Endodermal cell (in vitro differentiated cells): ENCODE results near the gene PI16. TPM values are rescaled to one million over a fixed set of nuclear protein-coding genes. Genes with fewer than 3 reads are reported as not detected.
"Not testable (repeated sequence)": the region's sequence is repeated elsewhere in the genome, so short reads cannot be mapped to it uniquely, and the experiment has no call there.

Experiments
- DNase-seq: peaks from one replicate; pipeline ENCODE4 v3.0.0-alpha.2; 2017
- H3K27ac ChIP-seq: 2 replicates; pipeline ENCODE4 v1.5.1; 2013; ENCODE audit warnings: mild to moderate bottlenecking, low read depth, low read length, moderate library complexity
- H3K27me3 ChIP-seq: 2 replicates; pipeline ENCODE4 v1.6.1; 2013; ENCODE audit warnings: mild to moderate bottlenecking, low read length, moderate library complexity; ENCODE audit not compliant: insufficient read depth, control insufficient read depth, poor library complexity, severe bottlenecking
- H3K36me3 ChIP-seq: 2 replicates; pipeline ENCODE4 v1.7.0; 2013; ENCODE audit warnings: mild to moderate bottlenecking, low read length, moderate library complexity; ENCODE audit not compliant: control insufficient read depth, insufficient read depth
- H3K4me1 ChIP-seq: one replicate; pipeline ENCODE4 v1.7.0; 2013; ENCODE audit warnings: low read length; ENCODE audit not compliant: control insufficient read depth, insufficient read depth
- H3K4me3 ChIP-seq: 2 replicates; pipeline ENCODE4 v1.5.1; 2013; ENCODE audit warnings: mild to moderate bottlenecking, low read length, moderate library complexity
- H3K9ac ChIP-seq: 2 replicates; pipeline ENCODE4 v1.6.1; 2013; ENCODE audit warnings: mild to moderate bottlenecking, low read length, moderate library complexity; ENCODE audit not compliant: poor library complexity, severe bottlenecking; ENCODE audit errors: extremely low read depth
- H3K9me3 ChIP-seq: 2 replicates; pipeline ENCODE4 v1.6.1; 2013; ENCODE audit warnings: mild to moderate bottlenecking, low read length, moderate library complexity; ENCODE audit not compliant: control insufficient read depth
- H3K27ac Mint-ChIP-seq: 2 replicates; pipeline ENCODE4 v1.8.0; 2020; ENCODE audit warnings: mixed read lengths
- H3K27me3 Mint-ChIP-seq: 2 replicates; pipeline ENCODE4 v1.8.0; 2021; ENCODE audit warnings: mild to moderate bottlenecking, mixed read lengths; ENCODE audit not compliant: insufficient read depth
- H3K36me3 Mint-ChIP-seq: 2 replicates; pipeline ENCODE4 v1.8.0; 2020; ENCODE audit warnings: low read depth, mixed read lengths
- H3K4me1 Mint-ChIP-seq: 2 replicates; pipeline ENCODE4 v1.8.0; 2020; ENCODE audit warnings: mixed read lengths
- H3K4me3 Mint-ChIP-seq: 2 replicates; pipeline ENCODE4 v1.8.0; 2020; ENCODE audit warnings: mild to moderate bottlenecking, moderate library complexity, mixed read lengths
- H3K9me3 Mint-ChIP-seq: 2 replicates; pipeline ENCODE4 v1.8.0; 2020; ENCODE audit warnings: mild to moderate bottlenecking, mixed read lengths
- CTCF ChIP-seq: fragments of 200-600 bp; sonication (generic); conservative IDR thresholded peaks from 2 replicates; pipeline ENCODE4 v1.5.0; 2021; ENCODE audit warnings: antibody characterized with exemption, mild to moderate bottlenecking
- WGBS, 2 experiments: methylation state at CpG; one replicate each; pipeline versions ENCODE4 v1.1.5 to v1.1.7; 2013; ENCODE audit warnings: missing lambda C conversion rate in 2 of 2, mixed read lengths in 1 of 2; ENCODE audit not compliant: insufficient coverage in 1 of 2, insufficient read length in 1 of 2; 5-methylcytosine and 5-hydroxymethylcytosine counted together
- total RNA-seq, 2 donors: library from RNA; stranded (reverse); fragmentation: NEBNext Ultra II Directional in 1 of 2; extraction: Animal tissue kit (Norgen Biotek cat#: 25700) in 1 of 2; gene quantifications; 2 replicates in 1 of 2; 3 replicates in 1 of 2; pipeline ENCODE4 v1.2.1, GENCODE V29; 2021

PI16 gene
- total RNA-seq, 2 donors from 2014 or later: not detected

DNA sequence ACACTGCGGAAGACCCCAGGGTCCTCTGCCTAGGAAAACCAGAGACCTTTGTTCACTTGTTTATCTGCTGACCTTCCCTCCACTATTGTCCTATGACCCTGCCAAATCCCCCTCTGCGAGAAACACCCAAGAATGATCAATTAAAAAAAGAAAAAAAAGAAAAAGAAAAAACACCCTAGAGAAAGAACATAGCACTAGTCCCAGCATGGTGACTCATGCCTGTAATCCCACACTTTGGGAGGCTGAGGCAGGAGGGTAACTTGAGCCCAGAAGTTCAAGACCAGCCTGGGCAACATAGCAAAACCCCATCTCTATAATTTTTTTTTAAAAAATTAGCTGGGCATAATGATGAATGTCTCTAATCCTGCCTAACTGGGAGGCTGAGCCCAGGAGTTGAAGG lies 12.2 kb upstream of the PI16 start:
- not testable (repeated sequence) for H3K27me3 Mint-ChIP-seq, H3K36me3 Mint-ChIP-seq, H3K4me1 ChIP-seq, H3K9ac ChIP-seq, H3K27ac Mint-ChIP-seq, DNase-seq, H3K36me3 ChIP-seq, H3K27me3 ChIP-seq, H3K9me3 ChIP-seq, H3K4me1 Mint-ChIP-seq, H3K27ac ChIP-seq, H3K4me3 ChIP-seq, H3K4me3 Mint-ChIP-seq
- peaks cover 19% of the 10 kb centered on the region for H3K9me3 Mint-ChIP-seq
- WGBS, 2 experiments: no CpG with 5 or more reads among the region's 2 CpGs

GRCh38 chr6:36944650-36945049 lies 9.9 kb upstream of the PI16 start:
- Mint-ChIP-seq H3K4me3 (no peak overlapping the region), H3K27ac (no peak overlapping the region), H3K9me3 (peaks cover 19% of the 10 kb centered on the region), H3K36me3 (peaks cover 2% of the 10 kb centered on the region), H3K4me1 (peaks cover 2% of the 10 kb centered on the region), H3K27me3 (peaks cover 3% of the 10 kb centered on the region)
- Histone ChIP-seq H3K27ac (no peak overlapping the region), H3K4me3 (no peak overlapping the region), H3K4me1 (no peaks in the 10 kb centered on the region), H3K36me3 (no peaks in the 10 kb centered on the region), H3K27me3 (no peaks in the 10 kb centered on the region), H3K9ac (no peak overlapping the region), H3K9me3 (no peaks in the 10 kb centered on the region)
- WGBS, 2 experiments: 83 to 90% methylated on average over 5 of the region's 5 CpGs
- DNase-seq: peak; percentile 5
- TF ChIP-seq CTCF: no peak

DNA sequence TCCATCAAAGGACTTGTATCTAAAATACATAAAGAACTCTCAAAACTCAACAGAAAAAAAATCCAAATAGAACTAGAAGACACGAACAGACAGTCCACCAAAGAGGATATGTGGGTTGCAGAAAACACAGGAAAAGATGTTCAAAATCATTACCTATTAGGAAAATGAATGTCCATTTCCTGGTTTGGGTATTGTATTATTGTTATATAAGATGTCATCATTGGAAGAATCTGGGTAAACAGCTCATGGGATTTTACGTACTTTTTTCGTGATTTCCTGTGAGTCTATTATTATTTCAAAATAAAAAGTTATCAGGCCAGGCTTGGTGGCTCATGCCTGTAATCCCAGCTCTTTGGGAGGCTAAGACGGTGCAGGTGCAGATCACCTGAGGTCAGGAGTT lies 9.2 kb upstream of the PI16 start:
- WGBS, 2 experiments: 94 to 95% methylated on average over 3 to 4 of the region's 4 CpGs
- no peak overlapping the region for H3K4me3 ChIP-seq
- peaks cover 2% of the 10 kb centered on the region for H3K4me1 Mint-ChIP-seq
- no peak overlapping the region for H3K4me3 Mint-ChIP-seq
- H3K27ac Mint-ChIP-seq: no peak overlapping the region
- peaks cover 1% of the 10 kb centered on the region for H3K36me3 Mint-ChIP-seq
- no peak overlapping the region for H3K27ac ChIP-seq
- H3K27me3 Mint-ChIP-seq: peaks cover 3% of the 10 kb centered on the region
- DNase-seq: peak; percentile 10
- H3K9me3 ChIP-seq: no peaks in the 10 kb centered on the region
- H3K9ac ChIP-seq: no peak overlapping the region
- peaks cover 13% of the 10 kb centered on the region for H3K9me3 Mint-ChIP-seq
- no peaks in the 10 kb centered on the region for H3K4me1 ChIP-seq
- no peak for TF ChIP-seq CTCF
- H3K27me3 ChIP-seq: no peaks in the 10 kb centered on the region
- H3K36me3 ChIP-seq: no peaks in the 10 kb centered on the region

GRCh38 chr6:36946526-36946925 lies 8.0 kb upstream of the PI16 start:
- no peaks in the 10 kb centered on the region for H3K27me3 ChIP-seq
- Mint-ChIP-seq H3K27ac (no peak overlapping the region), H3K4me1 (peaks cover 2% of the 10 kb centered on the region), H3K9me3 (peaks cover 5% of the 10 kb centered on the region), H3K27me3 (peaks cover 3% of the 10 kb centered on the region), H3K36me3 (no peaks in the 10 kb centered on the region), H3K4me3 (no peak overlapping the region)
- H3K9ac ChIP-seq: no peak overlapping the region
- H3K4me1 ChIP-seq: no peaks in the 10 kb centered on the region
- H3K36me3 ChIP-seq: no peaks in the 10 kb centered on the region
- DNase-seq: peak; percentile 36
- no peak overlapping the region for H3K4me3 ChIP-seq
- H3K27ac ChIP-seq: no peak overlapping the region
- no peak for TF ChIP-seq CTCF
- no peaks in the 10 kb centered on the region for H3K9me3 ChIP-seq
- WGBS, 2 experiments: 92 to 100% methylated on average over 1 to 4 of the region's 4 CpGs
